DMS53 (cell line): Measurements from ENCODE around the gene FCN1.

ENCODE experiments used
- DNase-seq: peaks from one replicate; lab custom pipeline; 2025; lab: John Stamatoyannopoulos, UW

Gene FCN1

GRCh38 chr9:134951461-134951860, 33.7 kb upstream of the FCN1 start:
- DNase-seq = no peak

DNA sequence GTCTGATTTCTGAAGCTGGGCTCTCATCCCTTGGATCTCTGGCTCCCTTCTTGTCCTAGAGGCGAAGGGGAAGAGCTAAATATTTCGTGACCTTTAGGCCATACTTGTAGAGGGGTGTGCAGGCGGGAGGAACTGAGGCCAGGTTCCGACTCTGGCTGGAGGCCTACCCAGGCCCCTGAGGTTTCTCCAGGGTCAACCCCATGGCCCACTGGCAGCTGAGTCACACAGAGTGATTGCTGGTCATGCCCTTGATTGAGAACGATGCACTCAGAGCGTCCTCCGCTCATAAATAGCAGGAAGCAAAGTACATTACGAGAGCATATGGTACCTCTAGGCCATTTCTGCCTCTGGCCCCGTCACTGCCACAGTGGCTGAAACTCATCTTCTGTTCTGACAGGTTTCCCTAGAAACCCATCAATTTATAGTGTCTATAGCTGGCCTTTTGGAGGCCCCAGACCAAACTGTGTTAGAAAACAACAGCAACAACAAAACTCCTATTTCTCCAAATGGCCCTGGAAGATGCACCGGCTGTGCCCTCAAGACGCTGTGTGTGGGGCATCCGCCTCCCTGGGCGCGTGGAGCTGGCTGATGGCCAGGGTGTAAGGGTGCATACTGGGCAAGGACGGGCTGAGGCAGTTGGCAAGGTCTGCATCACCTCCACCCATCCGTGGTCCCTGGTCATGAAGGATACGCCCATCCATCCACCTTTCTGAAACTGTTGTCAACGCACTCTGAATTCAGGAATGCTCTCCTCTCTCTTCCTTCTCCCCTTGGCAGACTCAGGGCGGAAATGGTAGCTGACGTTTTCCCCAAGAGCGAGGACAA, 32.9 kb upstream of the FCN1 start:
- DNase-seq = no peak

DNA sequence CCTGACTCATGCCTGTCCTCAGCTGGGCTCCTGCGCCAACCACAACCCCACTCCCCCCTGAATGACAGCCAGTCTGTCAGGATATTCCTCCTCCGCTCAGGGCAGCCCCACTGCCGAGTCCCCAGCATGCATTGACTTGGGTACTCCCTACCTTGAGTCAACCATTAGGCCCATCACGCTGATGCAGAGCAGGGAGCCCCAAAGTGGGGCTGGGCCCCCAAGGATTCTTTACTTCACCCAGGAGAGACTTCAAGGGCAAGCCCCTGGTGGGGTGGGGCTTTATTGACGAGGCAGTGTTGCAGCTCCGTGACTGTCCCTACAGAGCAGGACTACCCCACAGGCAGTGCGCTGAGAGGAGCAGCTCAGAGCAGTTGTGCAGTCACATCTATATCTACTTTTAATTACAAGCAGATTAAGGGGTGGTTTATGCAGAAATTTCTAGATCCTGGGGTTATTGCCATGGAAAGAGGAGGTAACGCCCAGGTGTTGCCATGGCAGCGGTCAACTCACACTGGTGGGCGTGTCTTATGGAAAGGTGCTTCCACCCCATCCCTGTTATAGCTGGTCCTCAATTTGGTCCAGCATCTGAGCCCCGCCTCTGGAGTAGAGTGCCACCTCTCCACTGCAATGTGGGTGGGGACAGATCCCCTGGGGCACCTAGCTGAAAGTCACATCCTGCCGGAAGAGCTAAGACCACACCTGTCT, 32.1 kb upstream of the FCN1 start:
- no peak for DNase-seq

GRCh38 chr9:134948149-134948548, 30.4 kb upstream of the FCN1 start:
- DNase-seq = no peak

GRCh38 chr9:134947265-134947955, 29.7 kb upstream of the FCN1 start:
- no peak for DNase-seq

DNA sequence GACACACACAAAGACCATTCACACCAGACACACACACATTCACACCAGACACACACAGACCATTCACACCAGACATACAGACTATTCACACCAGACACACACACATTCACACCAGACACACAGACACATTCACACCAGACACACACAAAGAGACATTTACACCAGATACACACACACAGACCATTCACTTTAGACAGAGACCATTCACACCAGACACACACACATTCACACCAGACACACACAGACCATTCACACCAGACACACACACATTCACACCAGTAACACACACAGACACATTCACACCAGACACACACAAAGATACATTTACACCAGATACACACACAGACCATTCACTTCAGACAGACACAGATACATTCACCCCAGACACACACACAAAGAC, 29.0 kb upstream of the FCN1 start:
- DNase-seq = no peak

DNA sequence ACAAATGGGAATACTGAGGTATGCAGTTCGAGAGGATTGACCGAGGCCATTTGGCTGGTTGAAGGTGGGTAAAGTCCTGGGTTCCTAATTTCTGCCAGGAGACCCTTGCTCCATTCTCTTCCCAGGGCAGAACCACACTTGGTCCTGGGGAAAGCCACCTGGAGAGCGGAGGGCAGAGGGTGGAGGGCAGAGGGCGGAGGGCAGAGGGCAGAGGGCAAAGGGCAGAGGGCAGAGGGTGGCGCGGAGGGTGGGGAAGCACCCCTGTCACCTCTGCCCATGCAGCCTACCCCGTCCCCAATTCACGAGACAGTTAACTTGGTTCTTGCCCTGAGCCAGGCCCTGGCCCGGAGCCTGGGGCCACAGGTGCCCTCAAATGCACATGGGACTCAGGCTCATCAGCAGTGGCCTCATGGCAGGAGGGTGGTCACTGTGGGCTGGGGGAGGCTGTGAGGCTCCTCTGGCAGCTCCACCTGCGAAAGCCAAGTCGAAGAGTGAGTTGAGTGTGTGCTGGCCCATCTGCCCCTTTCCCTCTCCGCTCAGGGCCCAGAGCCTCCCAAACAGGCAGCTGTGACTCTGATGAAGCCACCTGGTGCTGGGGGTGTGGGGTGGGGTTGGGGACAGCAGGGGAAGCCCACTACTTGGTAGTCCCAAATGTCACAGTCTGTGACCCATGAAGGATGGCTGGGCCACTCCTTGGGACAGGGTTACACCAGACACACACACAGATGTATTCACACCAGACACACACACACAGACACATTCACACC, 28.0 kb upstream of the FCN1 start:
- no peak for DNase-seq

- no peak for DNase-seq
Measured at GRCh38 chr9:134944916-134945315, 27.2 kb upstream of the FCN1 start.

- no peak for DNase-seq
Measured at GRCh38 chr9:134944351-134944802, 26.7 kb upstream of the FCN1 start.

DNA sequence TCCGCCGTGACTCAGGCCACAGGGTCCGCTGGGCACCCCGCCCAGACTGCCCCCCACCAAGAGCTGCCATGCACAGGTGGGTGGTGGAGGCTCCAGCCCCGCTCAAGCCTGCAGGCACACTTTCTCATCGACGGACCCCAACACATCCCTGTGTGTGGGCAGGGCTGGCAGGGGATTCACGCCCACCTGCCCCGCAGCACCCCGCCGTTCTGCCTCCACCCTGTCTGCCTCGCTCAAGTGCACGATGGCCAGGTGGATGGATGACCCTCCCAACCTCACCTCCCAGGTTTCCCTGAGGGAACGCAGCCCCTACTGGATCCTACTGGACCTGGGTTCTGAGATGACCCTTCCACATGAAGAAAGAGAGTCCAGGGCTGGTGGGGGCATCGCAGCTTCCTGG, 26.1 kb upstream of the FCN1 start:
- no peak for DNase-seq

- DNase-seq = no peak
Measured at GRCh38 chr9:134943411-134943810, 25.7 kb upstream of the FCN1 start.

GRCh38 chr9:134942788-134943184, 25.1 kb upstream of the FCN1 start:
- no peak for DNase-seq

- DNase-seq = no peak
Measured at GRCh38 chr9:134942011-134942787, 24.5 kb upstream of the FCN1 start.

GRCh38 chr9:134940236-134941208, 22.8 kb upstream of the FCN1 start:
- no peak for DNase-seq

- no peak for DNase-seq
Measured at GRCh38 chr9:134939836-134940235, 22.1 kb upstream of the FCN1 start.

- DNase-seq = no peak
Measured at GRCh38 chr9:134939080-134939733, 21.5 kb upstream of the FCN1 start.

DNA sequence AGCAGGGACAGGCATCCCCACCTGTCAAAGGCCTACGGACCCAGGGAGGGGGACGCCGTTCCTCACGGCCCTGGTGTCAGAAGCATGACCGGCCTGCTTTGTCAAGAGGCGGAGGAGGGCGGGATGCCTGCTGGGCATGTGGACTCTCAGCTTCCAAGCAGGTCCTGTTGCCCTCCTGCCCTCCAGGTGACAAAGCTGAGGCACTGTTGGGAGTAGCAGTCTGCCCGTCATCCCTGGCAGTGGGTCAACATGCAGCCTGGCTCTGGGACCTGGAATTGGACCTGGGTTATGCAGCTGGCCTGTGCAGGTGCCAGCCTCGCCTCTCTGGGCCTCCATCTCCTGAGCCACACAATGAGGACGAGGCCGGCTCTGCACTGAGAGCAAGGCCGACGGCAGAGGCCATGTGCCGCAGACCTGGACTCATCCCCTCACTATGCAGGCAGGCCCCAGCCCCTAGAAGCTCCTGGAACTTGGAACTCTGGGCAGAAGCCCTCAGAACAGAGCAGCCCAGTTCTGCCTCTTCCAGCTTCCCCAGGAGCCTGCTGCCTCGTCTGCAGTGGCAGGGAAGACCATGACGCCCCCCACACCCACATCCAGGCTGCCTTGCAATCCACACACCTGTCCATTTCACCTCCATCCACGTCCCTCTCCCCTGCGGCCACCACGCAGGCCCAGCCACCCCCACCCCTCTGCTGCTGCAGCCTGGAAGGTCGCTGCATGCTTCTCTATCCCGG, 20.8 kb upstream of the FCN1 start:
- DNase-seq = no peak

DNA sequence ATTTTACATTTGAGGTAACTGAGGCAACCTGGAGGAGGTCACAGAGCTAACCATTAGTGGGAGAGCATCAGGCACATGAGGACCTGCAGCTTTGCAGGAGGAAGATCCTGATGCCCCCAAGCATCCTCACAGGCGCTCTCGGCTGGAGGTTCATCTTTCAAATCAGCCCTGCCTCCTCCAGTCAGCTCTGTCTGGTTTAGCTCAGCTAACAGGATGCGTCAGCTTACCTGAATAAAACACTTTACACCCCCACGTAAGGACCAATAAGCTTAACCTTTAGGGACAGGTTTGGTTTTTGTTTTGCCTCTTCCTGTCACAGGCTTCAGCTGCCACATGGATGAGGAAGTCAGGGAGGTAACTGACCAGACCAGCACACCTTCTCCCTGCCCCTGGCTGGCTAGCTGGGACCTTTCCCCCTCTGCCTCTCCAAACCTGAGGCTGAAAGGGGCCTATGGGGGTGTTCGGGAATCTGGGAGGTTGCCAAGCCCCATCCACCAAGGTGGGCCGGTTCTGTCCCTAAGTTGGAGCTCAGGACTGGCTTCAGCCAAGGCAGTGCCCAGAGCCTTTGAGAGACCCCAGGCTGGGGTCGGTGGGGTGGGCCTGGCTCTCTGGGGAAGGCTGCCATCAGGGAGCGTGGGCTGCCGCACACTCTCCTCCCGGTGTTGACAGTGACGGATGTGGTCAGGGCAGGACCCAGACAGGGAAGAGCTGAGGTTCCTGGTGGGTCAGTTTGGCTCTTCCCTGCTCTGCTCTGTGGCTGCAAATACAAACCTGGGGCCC, 20.0 kb upstream of the FCN1 start:
- no peak for DNase-seq
